Natural killer cell treated with Interleukin-12 subunit alpha and Interleukin-12 subunit beta and Interleukin-15 and Interleukin-18, amount 100 ng/mL, for 72 hours (primary cell): Measurements from ENCODE around the gene TLR9. TPM values are rescaled to one million over a fixed set of nuclear protein-coding genes. Genes with fewer than 3 reads are reported as not detected.

Experiments
- ATAC-seq, 2 donors: fragments of 150-1000 bp; cut with Tn5 transposase in 1 of 2; sonication (Bioruptor Pico), chemical (Tn5 transposase) in 1 of 2; 2 replicates each; pipeline ENCODE4 v1.10.0; 2021
- DNase-seq: peaks from one replicate; pipeline ENCODE4 v3.0.0; 2022; ENCODE audit warnings: low spot score
- H3K27ac Mint-ChIP-seq, 2 donors: 1 replicate in 1 of 2; 2 replicates in 1 of 2; pipeline ENCODE4 v1.8.0; 2022; ENCODE audit warnings: mixed read lengths in 2 of 2, mild to moderate bottlenecking in 1 of 2, moderate library complexity in 1 of 2
- H3K27me3 Mint-ChIP-seq, 2 donors: 1 replicate in 1 of 2; 2 replicates in 1 of 2; pipeline ENCODE4 v1.8.0; 2022; ENCODE audit warnings: mixed read lengths in 2 of 2
- H3K36me3 Mint-ChIP-seq: one replicate; pipeline ENCODE4 v1.8.0; 2022; ENCODE audit warnings: mixed read lengths
- H3K4me1 Mint-ChIP-seq, 2 donors: 1 replicate in 1 of 2; 2 replicates in 1 of 2; pipeline ENCODE4 v1.8.0; 2022; ENCODE audit warnings: low read depth in 2 of 2, mixed read lengths in 2 of 2, mild to moderate bottlenecking in 1 of 2
- H3K4me3 Mint-ChIP-seq: one replicate; pipeline ENCODE4 v1.8.0; 2022; ENCODE audit warnings: mixed read lengths
- H3K9me3 Mint-ChIP-seq: 2 replicates; pipeline ENCODE4 v1.8.0; 2022; ENCODE audit warnings: mixed read lengths
- total RNA-seq, 2 donors: library from RNA; stranded (reverse); gene quantifications; one replicate each; pipeline ENCODE4 v1.2.3, GENCODE V29; 2022

Gene TLR9
- total RNA-seq, 2 donors from 2014 or later: 0.10 to 0.39 TPM

GRCh38 chr3:52197499-52197841 is 28.0 kb downstream of the TLR9 start:
- peak overlapping the region; percentile 100 for H3K4me3 Mint-ChIP-seq
- ATAC-seq (no peak), DNase-seq (no peak)

GRCh38 chr3:52196977-52197376 is 28.5 kb downstream of the TLR9 start:
- ATAC-seq (no peak), DNase-seq (no peak)
- no peak overlapping the region for H3K4me3 Mint-ChIP-seq
- H3K36me3 Mint-ChIP-seq: peaks cover 12% of the 10 kb centered on the region
- peaks cover 45 to 46% of the 10 kb centered on the region in 2 donors for H3K4me1 Mint-ChIP-seq
- H3K27me3 Mint-ChIP-seq: no peaks in the 10 kb centered on the region
- peak overlapping the region; percentile 94 to 98 for H3K27ac Mint-ChIP-seq
- H3K9me3 Mint-ChIP-seq: no peaks in the 10 kb centered on the region

More at GRCh38 chr3:52197499-52197841, 28.0 kb downstream of the TLR9 start:
- H3K36me3 Mint-ChIP-seq: peaks cover 12% of the 10 kb centered on the region
- H3K9me3 Mint-ChIP-seq: no peaks in the 10 kb centered on the region
- H3K4me1 Mint-ChIP-seq: peaks cover 49 to 50% of the 10 kb centered on the region in 2 donors
- peak overlapping the region; percentile 94 to 98 for H3K27ac Mint-ChIP-seq
- H3K27me3 Mint-ChIP-seq: no peaks in the 10 kb centered on the region

- H3K27me3 Mint-ChIP-seq: no peaks in the 10 kb centered on the region
- peak overlapping the region; percentile 1 for H3K4me3 Mint-ChIP-seq
- no peaks in the 10 kb centered on the region for H3K9me3 Mint-ChIP-seq
- peaks cover 37% of the 10 kb centered on the region in 2 donors for H3K4me1 Mint-ChIP-seq
- H3K27ac Mint-ChIP-seq: peak overlapping the region; percentile 94 to 98
- H3K36me3 Mint-ChIP-seq: peaks cover 7% of the 10 kb centered on the region
- ATAC-seq (peak in 1 of 2 donors; percentile 63), DNase-seq (peak; percentile 71)
Measured at GRCh38 chr3:52195823-52196331, 29.6 kb downstream of the TLR9 start.

GRCh38 chr3:52195291-52195597 is 30.2 kb downstream of the TLR9 start:
- DNase-seq (no peak), ATAC-seq (no peak)
- Mint-ChIP-seq H3K36me3 (peaks cover 5% of the 10 kb centered on the region), H3K27ac (peak overlapping the region in 1 of 2 donors; percentile 98), H3K4me1 (peaks cover 33 to 35% of the 10 kb centered on the region in 2 donors), H3K9me3 (no peaks in the 10 kb centered on the region), H3K4me3 (no peak overlapping the region), H3K27me3 (no peaks in the 10 kb centered on the region)

GRCh38 chr3:52194485-52195290 is 30.8 kb downstream of the TLR9 start:
- DNase-seq (no peak), ATAC-seq (no peak)
- Mint-ChIP-seq H3K4me3 (no peak overlapping the region), H3K36me3 (peaks cover 5% of the 10 kb centered on the region), H3K9me3 (no peaks in the 10 kb centered on the region), H3K4me1 (peaks cover 29 to 32% of the 10 kb centered on the region in 2 donors), H3K27ac (peak overlapping the region in 1 of 2 donors; percentile 98), H3K27me3 (no peaks in the 10 kb centered on the region)

- no peaks in the 10 kb centered on the region for H3K27me3 Mint-ChIP-seq
- peak overlapping the region; percentile 44 to 71 for H3K27ac Mint-ChIP-seq
- DNase-seq: no peak
- H3K4me1 Mint-ChIP-seq: peaks cover 16 to 18% of the 10 kb centered on the region in 2 donors
- ATAC-seq: no peak
- no peak overlapping the region for H3K4me3 Mint-ChIP-seq
- no peaks in the 10 kb centered on the region for H3K36me3 Mint-ChIP-seq
- no peaks in the 10 kb centered on the region for H3K9me3 Mint-ChIP-seq
Measured at GRCh38 chr3:52193065-52193464, 32.4 kb downstream of the TLR9 start.

GRCh38 chr3:52191663-52192062 is 33.8 kb downstream of the TLR9 start:
- H3K9me3 Mint-ChIP-seq: no peaks in the 10 kb centered on the region
- H3K27me3 Mint-ChIP-seq: no peaks in the 10 kb centered on the region
- H3K4me1 Mint-ChIP-seq: peaks cover 9% of the 10 kb centered on the region in 2 donors
- no peak overlapping the region for H3K4me3 Mint-ChIP-seq
- no peak overlapping the region for H3K27ac Mint-ChIP-seq
- ATAC-seq (no peak), DNase-seq (no peak)
- H3K36me3 Mint-ChIP-seq: no peaks in the 10 kb centered on the region

GRCh38 chr3:52190294-52191074 is 35.0 kb downstream of the TLR9 start:
- Mint-ChIP-seq H3K27me3 (no peaks in the 10 kb centered on the region), H3K27ac (peak overlapping the region in 1 of 2 donors; percentile 8), H3K4me1 (no peaks in the 10 kb centered on the region), H3K9me3 (no peaks in the 10 kb centered on the region), H3K36me3 (no peaks in the 10 kb centered on the region), H3K4me3 (no peak overlapping the region)
- DNase-seq (no peak), ATAC-seq (no peak)

GRCh38 chr3:52188556-52188955 is 36.9 kb downstream of the TLR9 start:
- Mint-ChIP-seq H3K27ac (no peak overlapping the region), H3K4me1 (peaks cover 2% of the 10 kb centered on the region in 2 donors), H3K4me3 (no peak overlapping the region), H3K36me3 (no peaks in the 10 kb centered on the region), H3K27me3 (no peaks in the 10 kb centered on the region), H3K9me3 (no peaks in the 10 kb centered on the region)
- DNase-seq: no peak
- ATAC-seq: no peak

GRCh38 chr3:52186729-52187128 is 38.7 kb downstream of the TLR9 start:
- Mint-ChIP-seq H3K4me3 (no peak overlapping the region), H3K4me1 (peaks cover 16 to 17% of the 10 kb centered on the region in 2 donors), H3K9me3 (no peaks in the 10 kb centered on the region), H3K27ac (peak overlapping the region; percentile 2 to 4), H3K36me3 (no peaks in the 10 kb centered on the region), H3K27me3 (no peaks in the 10 kb centered on the region)
- ATAC-seq (no peak), DNase-seq (no peak)

GRCh38 chr3:52185837-52186236 is 39.6 kb downstream of the TLR9 start:
- Mint-ChIP-seq H3K27ac (peak overlapping the region in 1 of 2 donors; percentile 63), H3K9me3 (no peaks in the 10 kb centered on the region), H3K27me3 (no peaks in the 10 kb centered on the region), H3K36me3 (no peaks in the 10 kb centered on the region), H3K4me3 (no peak overlapping the region), H3K4me1 (peaks cover 19 to 20% of the 10 kb centered on the region in 2 donors)
- DNase-seq (no peak), ATAC-seq (no peak)

- Mint-ChIP-seq H3K27ac (peak overlapping the region in 1 of 2 donors; percentile 63), H3K4me3 (no peak overlapping the region)
Measured at GRCh38 chr3:52185311-52185710, 40.1 kb downstream of the TLR9 start.

GRCh38 chr3:52184690-52185089 is 40.8 kb downstream of the TLR9 start:
- DNase-seq (no peak), ATAC-seq (no peak)
- Mint-ChIP-seq H3K27ac (peak overlapping the region in 1 of 2 donors; percentile 63), H3K9me3 (no peaks in the 10 kb centered on the region), H3K27me3 (no peaks in the 10 kb centered on the region), H3K36me3 (no peaks in the 10 kb centered on the region), H3K4me3 (no peak overlapping the region), H3K4me1 (peaks cover 19 to 20% of the 10 kb centered on the region in 2 donors)

More at GRCh38 chr3:52185311-52185710, 40.1 kb downstream of the TLR9 start:
- Mint-ChIP-seq H3K27me3 (no peaks in the 10 kb centered on the region), H3K36me3 (no peaks in the 10 kb centered on the region), H3K9me3 (no peaks in the 10 kb centered on the region), H3K4me1 (peaks cover 19 to 20% of the 10 kb centered on the region in 2 donors)
- DNase-seq: no peak
- no peak for ATAC-seq
